DOHH2 (cell line): ENCODE measurements around the gene NCBP3.

ENCODE experiments used
- EZH2phosphoT487 ChIP-seq: fragments of 200-600 bp; sonication (generic); IDR thresholded peaks from 2 replicates; pipeline ENCODE4 v1.6.1; 2017; ENCODE audit warnings: borderline replicate concordance, mild to moderate bottlenecking, antibody characterized with exemption, low read length, moderate library complexity, mixed read lengths
- TF ChIP-seq, protein P1 (sequence below): fragments of 200-600 bp; sonication (generic); IDR thresholded peaks from one replicate; pipeline ENCODE4 v1.5.1; 2014; ENCODE audit warnings: antibody characterized with exemption, mild to moderate bottlenecking, low read depth, low read length; ENCODE audit not compliant: poor library complexity, severe bottlenecking

DNA sequence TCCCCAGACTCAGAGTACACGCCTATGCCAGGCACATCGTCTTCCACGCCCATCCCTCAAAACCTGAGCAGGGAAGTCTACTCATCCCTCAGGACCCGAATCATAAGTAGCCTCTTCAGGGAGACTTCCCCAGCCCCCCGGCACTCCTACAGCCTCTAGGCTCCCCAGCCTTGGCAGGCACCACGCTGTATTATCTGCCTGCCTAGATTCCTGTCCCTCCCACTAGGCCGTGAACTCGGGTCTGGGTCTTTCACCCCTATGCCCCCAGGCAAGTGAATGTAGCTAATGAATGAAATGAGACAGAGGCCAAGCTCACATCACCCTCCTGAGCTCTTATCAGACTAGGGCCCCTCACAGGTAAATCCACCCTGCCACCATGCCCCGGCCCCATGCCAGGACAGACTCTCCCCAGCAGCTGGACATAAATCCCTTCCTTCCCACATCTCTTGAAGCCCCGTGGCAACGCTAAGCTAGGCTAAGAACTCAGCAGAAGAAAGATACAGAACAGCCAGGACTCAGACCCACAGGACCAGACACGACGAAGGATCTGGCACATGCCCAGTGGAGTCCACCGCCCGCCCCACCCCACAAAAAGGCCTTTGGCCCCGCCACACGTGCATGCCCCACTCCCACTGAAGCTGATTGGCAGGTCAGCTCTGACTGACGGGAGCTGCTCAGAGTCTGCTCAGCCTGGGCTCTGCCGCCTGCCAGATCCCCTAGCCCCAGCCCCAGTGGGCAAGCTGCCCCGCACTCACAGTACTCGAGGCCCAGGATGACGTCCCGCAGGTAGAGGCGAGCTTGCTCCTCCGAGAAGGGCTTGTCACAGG, 33.8 kb upstream of the NCBP3 start:
- TF ChIP-seq, protein P1, sequence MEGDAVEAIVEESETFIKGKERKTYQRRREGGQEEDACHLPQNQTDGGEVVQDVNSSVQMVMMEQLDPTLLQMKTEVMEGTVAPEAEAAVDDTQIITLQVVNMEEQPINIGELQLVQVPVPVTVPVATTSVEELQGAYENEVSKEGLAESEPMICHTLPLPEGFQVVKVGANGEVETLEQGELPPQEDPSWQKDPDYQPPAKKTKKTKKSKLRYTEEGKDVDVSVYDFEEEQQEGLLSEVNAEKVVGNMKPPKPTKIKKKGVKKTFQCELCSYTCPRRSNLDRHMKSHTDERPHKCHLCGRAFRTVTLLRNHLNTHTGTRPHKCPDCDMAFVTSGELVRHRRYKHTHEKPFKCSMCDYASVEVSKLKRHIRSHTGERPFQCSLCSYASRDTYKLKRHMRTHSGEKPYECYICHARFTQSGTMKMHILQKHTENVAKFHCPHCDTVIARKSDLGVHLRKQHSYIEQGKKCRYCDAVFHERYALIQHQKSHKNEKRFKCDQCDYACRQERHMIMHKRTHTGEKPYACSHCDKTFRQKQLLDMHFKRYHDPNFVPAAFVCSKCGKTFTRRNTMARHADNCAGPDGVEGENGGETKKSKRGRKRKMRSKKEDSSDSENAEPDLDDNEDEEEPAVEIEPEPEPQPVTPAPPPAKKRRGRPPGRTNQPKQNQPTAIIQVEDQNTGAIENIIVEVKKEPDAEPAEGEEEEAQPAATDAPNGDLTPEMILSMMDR = no peak
- no peak for TF ChIP-seq EZH2phosphoT487
